ENCODE measurements around the gene C21orf91. TPM values are rescaled to one million over a fixed set of nuclear protein-coding genes. Genes with fewer than 3 reads are reported as not detected.

The C21orf91 gene
- total RNA-seq, 2 experiments from 2014 or later: 55.9 to 57.1 TPM

- POLR2A ChIA-PET: interaction anchor here (0.6 to 4.8 kb wide), 11 partner anchors 8 to 209 kb away, joined by 3 to 96 read pairs (median 12); no protein-coding TSS in a partner anchor
- CTCF ChIA-PET: interaction anchor here (1.0 to 2.8 kb wide), 3 partner anchors 36 to 131 kb away, joined by 3 to 16 read pairs (median 5); no protein-coding TSS in a partner anchor
- Mint-ChIP-seq H3K4me1 (peaks cover 38% of the 10 kb centered on the region), H3K36me3 (ENCODE audit: low read depth) (peaks cover 33% of the 10 kb centered on the region), H3K9me3 (peaks cover 8% of the 10 kb centered on the region), H3K4me3 (peak overlapping the region; percentile 88), H3K27ac (peak overlapping the region; percentile 99), H3K27me3 (no peaks in the 10 kb centered on the region)
- DNase-seq: no peak
These were observed 697 bp upstream of the C21orf91 start for GRCh38 chr21:17819877-17820229.

DNA sequence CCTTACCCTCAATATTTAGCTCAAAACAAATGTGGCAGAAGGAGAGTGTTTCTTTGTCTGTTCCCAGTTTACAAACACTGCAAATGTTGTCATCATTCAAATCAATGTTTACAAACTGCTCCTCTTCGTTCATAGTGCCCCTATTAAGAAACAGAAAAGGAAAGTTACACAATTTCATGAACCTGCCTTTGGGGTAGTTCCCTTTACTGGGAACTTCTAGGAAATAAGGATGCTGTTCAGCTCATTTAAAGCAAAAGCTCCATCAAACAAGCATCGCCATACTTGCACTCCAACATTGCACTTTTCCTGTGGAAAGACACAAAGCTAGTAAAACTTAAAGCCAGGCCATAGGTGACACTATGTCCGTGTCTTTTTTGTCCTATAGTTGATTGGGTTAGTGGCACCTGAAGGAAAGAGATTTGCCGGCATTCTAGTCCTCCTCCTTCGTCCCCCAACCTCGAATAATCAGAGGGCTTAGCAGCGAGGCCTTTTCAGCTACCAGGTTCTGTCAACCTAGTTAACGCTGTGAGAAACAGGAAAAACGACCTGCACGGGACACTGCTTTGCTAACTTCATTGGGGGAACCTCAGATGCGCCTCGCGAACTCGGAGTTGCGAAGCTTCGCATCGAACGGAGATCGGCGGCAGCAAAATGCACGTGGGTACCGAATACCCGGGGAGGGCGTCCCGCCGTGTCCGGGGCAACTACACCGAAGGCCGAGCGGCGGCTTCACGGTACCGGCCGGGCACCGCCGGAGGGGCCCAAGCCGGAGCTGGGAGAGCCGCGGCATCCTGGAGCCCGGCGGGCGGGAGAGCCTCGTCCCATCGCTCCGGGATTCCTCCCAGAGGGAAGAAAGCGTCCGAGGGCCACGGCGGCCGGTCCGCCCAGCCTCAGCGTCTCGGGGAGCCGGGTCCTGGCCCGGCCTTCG, 706 bp downstream of the C21orf91 start:
- H3K9me3 Mint-ChIP-seq: no peaks in the 10 kb centered on the region
- ChIA-PET POLR2A (interaction anchor here (0.6 to 4.8 kb wide), 18 partner anchors 8 to 208 kb away, joined by 3 to 96 read pairs (median 5); no protein-coding TSS in a partner anchor), CTCF (interaction anchor here (0.9 to 2.8 kb wide), 12 partner anchors 8 to 139 kb away, joined by 3 to 16 read pairs (median 4); no protein-coding TSS in a partner anchor)
- peaks cover 51% of the 10 kb centered on the region for H3K4me1 Mint-ChIP-seq
- peak overlapping the region; percentile 88 for H3K4me3 Mint-ChIP-seq
- peak overlapping the region; percentile 92 for H3K27ac Mint-ChIP-seq
- peaks cover 42% of the 10 kb centered on the region for H3K36me3 Mint-ChIP-seq (ENCODE audit: low read depth)
- no peaks in the 10 kb centered on the region for H3K27me3 Mint-ChIP-seq
- peak; percentile 52 for DNase-seq

DNA sequence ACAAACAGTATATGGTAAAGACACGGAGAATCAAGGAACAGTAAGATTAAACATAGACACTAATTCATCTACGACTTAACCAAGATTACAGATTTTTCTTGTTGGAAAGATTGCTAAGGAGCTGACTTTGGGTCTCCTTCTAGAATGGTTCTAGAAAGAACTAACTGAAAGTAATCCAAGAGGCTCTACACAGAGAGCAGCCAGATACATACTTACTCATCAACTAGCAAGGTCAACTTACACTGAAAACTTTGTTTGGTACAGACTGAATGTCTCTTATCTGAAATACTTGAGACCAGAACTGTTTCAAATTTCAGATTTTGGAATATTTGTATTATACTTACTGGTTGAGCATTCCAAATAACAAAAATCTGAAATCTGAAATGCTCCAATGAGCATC, 5.8 kb downstream of the C21orf91 start:
- Mint-ChIP-seq H3K4me3 (no peak overlapping the region), H3K9me3 (peaks cover 19% of the 10 kb centered on the region), H3K27ac (no peak overlapping the region), H3K36me3 (ENCODE audit: low read depth) (peaks cover 88% of the 10 kb centered on the region), H3K27me3 (no peaks in the 10 kb centered on the region), H3K4me1 (peaks cover 56% of the 10 kb centered on the region)
- DNase-seq: no peak
- CTCF ChIA-PET: interaction anchor here (1.0 kb wide), 1 partner anchor 9 kb away, joined by 3 read pairs; no protein-coding TSS in a partner anchor
- POLR2A ChIA-PET: interaction anchor here (1.1 to 1.9 kb wide), 5 partner anchors 9 to 201 kb away, joined by 4 to 7 read pairs (median 5); no protein-coding TSS in a partner anchor

DNA sequence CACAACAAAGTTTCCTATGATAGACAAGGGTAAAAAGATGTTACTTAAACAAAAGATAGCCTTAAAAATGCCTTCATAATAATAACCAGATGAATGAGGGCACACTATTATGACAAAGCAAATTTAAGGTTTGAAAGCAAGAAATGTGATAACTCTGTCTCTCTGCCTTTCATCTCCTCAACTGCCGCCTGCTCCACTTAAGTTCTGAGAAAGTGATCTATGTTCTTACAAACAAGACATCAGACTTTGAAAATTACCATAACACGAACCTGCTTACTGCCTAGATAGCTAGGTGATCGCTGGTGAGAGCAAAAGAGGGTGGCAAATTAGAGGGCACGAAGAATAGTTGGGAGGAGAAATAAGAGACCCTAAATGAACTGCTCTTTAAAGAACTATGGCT, 13.2 kb downstream of the C21orf91 start:
- POLR2A ChIA-PET: interaction anchor here (1.2 to 3.3 kb wide), 4 partner anchors 10 to 30 kb away, joined by 3 to 11 read pairs (median 8); no protein-coding TSS in a partner anchor
- no peak overlapping the region for H3K4me3 Mint-ChIP-seq
- DNase-seq: no peak
- peaks cover 35% of the 10 kb centered on the region for H3K4me1 Mint-ChIP-seq
- CTCF ChIA-PET: no interaction called here
- peaks cover 91% of the 10 kb centered on the region for H3K36me3 Mint-ChIP-seq (ENCODE audit: low read depth)
- H3K27me3 Mint-ChIP-seq: no peaks in the 10 kb centered on the region
- no peak overlapping the region for H3K27ac Mint-ChIP-seq
- H3K9me3 Mint-ChIP-seq: peaks cover 31% of the 10 kb centered on the region

- Mint-ChIP-seq H3K36me3 (ENCODE audit: low read depth) (peaks cover 78% of the 10 kb centered on the region), H3K27ac (no peak overlapping the region), H3K4me3 (no peak overlapping the region), H3K9me3 (peaks cover 14% of the 10 kb centered on the region), H3K27me3 (no peaks in the 10 kb centered on the region), H3K4me1 (peaks cover 39% of the 10 kb centered on the region)
- POLR2A ChIA-PET: interaction anchor here (1.6 to 3.0 kb wide), 3 partner anchors 8 to 15 kb away, joined by 5 to 17 read pairs (median 5); no protein-coding TSS in a partner anchor
- no peak for DNase-seq
- CTCF ChIA-PET: no interaction called here
These were observed 15.6 kb downstream of the C21orf91 start for GRCh38 chr21:17803536-17803935.

DNA sequence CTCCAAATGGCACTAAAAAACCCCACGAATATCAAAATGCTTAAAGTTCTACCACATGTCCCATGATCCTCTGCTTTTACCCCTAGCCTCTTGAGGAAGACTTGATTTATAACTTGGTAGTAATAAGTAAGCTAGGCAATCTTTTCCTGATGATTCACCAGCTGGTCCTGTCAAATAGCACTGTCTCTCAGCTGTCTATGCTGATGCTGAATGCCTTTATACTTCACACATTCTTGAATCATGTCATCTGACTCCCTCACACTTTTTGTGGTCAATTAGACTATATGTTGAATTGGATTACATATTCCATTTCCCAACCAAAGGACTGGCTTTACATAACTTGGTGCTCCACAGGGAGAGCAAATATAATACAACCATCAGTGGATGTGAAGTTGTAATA, 16.6 kb downstream of the C21orf91 start:
- CTCF ChIA-PET: interaction anchor here (0.6 kb wide), 1 partner anchor 204 kb away, joined by 3 read pairs; no protein-coding TSS in a partner anchor
- H3K27ac Mint-ChIP-seq: no peak overlapping the region
- POLR2A ChIA-PET: interaction anchor here (1.4 to 3.0 kb wide), 3 partner anchors 16 to 27 kb away, joined by 3 to 17 read pairs (median 5); no protein-coding TSS in a partner anchor
- no peak for DNase-seq
- peaks cover 40% of the 10 kb centered on the region for H3K4me1 Mint-ChIP-seq
- H3K27me3 Mint-ChIP-seq: no peaks in the 10 kb centered on the region
- peaks cover 5% of the 10 kb centered on the region for H3K9me3 Mint-ChIP-seq
- peaks cover 69% of the 10 kb centered on the region for H3K36me3 Mint-ChIP-seq (ENCODE audit: low read depth)
- H3K4me3 Mint-ChIP-seq: no peak overlapping the region

DNA sequence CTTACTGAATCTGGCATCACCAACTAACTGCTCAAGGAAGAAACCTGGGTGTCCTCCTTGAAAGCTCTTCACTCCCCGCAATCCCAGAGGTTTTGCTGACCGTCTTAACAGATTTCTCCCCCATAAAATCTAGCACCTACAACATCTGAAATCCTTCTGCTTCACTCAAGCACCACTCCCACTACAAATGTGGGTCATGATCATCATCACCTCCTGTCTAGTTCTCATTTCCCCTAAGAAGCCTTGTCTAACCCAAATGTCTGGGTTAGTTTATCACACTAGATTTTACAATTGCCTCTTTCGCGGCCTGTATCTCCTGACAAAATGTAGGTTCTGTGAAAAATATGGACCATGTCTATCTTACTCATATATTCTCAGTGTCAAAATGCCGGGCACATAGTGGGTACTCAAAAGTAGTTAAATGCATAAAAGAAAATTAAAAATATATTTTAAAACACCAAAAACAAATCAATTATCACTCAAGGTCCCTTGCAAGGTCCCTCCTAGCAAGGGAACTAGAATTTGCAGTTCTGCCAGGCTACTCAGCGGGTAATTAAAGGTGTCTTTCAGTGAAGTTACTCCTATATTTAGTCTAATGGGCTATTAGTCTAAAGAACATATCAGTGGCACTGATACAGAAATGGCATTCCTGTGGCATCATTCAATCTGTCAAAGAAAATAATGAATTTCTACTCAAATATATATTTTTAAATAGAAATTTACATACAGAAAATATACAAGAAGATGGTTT, 19.6 kb downstream of the C21orf91 start:
- Mint-ChIP-seq H3K4me3 (no peak overlapping the region), H3K9me3 (no peaks in the 10 kb centered on the region), H3K27me3 (no peaks in the 10 kb centered on the region), H3K4me1 (peaks cover 48% of the 10 kb centered on the region), H3K27ac (no peak overlapping the region), H3K36me3 (ENCODE audit: low read depth) (peaks cover 64% of the 10 kb centered on the region)
- CTCF ChIA-PET: no interaction called here
- no peak for DNase-seq
- POLR2A ChIA-PET: interaction anchor here (1.2 to 3.5 kb wide), 6 partner anchors 11 to 19 kb away, joined by 3 to 32 read pairs (median 4); partner anchors contain the start of gene C21orf91

DNA sequence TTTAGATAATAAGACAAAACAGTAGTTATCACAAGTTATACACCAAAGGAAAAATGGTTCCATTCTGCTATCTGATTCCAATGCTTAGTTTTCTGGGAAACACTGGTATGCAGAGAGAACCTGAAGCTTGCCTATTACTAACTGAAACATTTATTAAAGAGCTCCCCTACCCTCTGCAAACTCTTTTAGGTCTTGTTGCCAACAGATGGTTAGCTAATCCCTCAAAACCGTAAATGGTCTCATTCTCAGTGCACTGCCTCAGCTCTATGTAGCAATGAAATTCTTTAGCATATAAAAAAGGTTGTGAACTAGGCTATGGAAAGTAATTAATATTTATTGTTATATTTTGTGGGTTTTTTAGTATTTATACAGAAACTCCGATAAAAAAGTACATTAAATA, 20.4 kb downstream of the C21orf91 start:
- Mint-ChIP-seq H3K4me1 (peaks cover 47% of the 10 kb centered on the region), H3K4me3 (no peak overlapping the region), H3K27me3 (no peaks in the 10 kb centered on the region), H3K36me3 (ENCODE audit: low read depth) (peaks cover 61% of the 10 kb centered on the region), H3K9me3 (no peaks in the 10 kb centered on the region), H3K27ac (no peak overlapping the region)
- CTCF ChIA-PET: no interaction called here
- POLR2A ChIA-PET: interaction anchor here (1.3 to 3.5 kb wide), 6 partner anchors 12 to 20 kb away, joined by 3 to 32 read pairs (median 4); partner anchors contain the start of gene C21orf91
- DNase-seq: no peak

GRCh38 chr21:17797967-17798366, 21.2 kb downstream of the C21orf91 start:
- Mint-ChIP-seq H3K27ac (no peak overlapping the region), H3K4me1 (peaks cover 48% of the 10 kb centered on the region), H3K9me3 (no peaks in the 10 kb centered on the region), H3K36me3 (ENCODE audit: low read depth) (peaks cover 62% of the 10 kb centered on the region), H3K4me3 (no peak overlapping the region), H3K27me3 (no peaks in the 10 kb centered on the region)
- CTCF ChIA-PET: no interaction called here
- POLR2A ChIA-PET: interaction anchor here (1.3 to 3.5 kb wide), 3 partner anchors 14 to 21 kb away, joined by 5 to 32 read pairs (median 11); partner anchors contain the start of gene C21orf91
- no peak for DNase-seq

DNA sequence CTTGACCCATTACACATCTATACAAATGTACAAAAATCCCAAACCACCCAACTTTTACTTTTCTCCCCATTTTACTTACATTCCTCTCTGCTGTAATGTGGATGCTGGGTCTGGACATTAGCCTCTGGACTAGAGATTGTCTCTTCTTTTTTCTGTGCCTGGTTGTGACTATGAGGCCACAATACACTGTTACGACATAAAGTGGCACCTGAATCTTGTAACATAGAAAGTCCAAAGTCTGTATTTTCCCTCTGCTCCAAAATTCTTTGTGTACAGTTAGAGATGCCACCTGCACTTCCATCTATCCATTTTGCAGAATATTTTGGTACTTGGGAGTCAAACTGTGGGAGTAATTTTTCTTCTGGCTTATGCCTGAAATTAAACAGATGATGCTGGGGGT, 22.7 kb downstream of the C21orf91 start:
- CTCF ChIA-PET: interaction anchor here (1.2 kb wide), 1 partner anchor 22 kb away, joined by 3 read pairs; no protein-coding TSS in a partner anchor
- H3K4me1 Mint-ChIP-seq: peaks cover 53% of the 10 kb centered on the region

GRCh38 chr21:17796037-17796403, 23.1 kb downstream of the C21orf91 start:
- H3K4me3 Mint-ChIP-seq: peak overlapping the region; percentile 49
- DNase-seq: no peak

More for the DNA sequence above, 22.7 kb downstream of the C21orf91 start:
- Mint-ChIP-seq H3K27me3 (no peaks in the 10 kb centered on the region), H3K4me3 (no peak overlapping the region), H3K27ac (peak overlapping the region; percentile 66), H3K36me3 (ENCODE audit: low read depth) (peaks cover 57% of the 10 kb centered on the region), H3K9me3 (no peaks in the 10 kb centered on the region)
- no peak for DNase-seq
- POLR2A ChIA-PET: interaction anchor here (3.0 to 7.8 kb wide), 3 partner anchors 10 to 21 kb away, joined by 11 to 110 read pairs (median 94); partner anchors contain the start of gene C21orf91

More at GRCh38 chr21:17796037-17796403, 23.1 kb downstream of the C21orf91 start:
- no peaks in the 10 kb centered on the region for H3K27me3 Mint-ChIP-seq
- no peaks in the 10 kb centered on the region for H3K9me3 Mint-ChIP-seq
- ChIA-PET CTCF (interaction anchor here (1.2 kb wide), 1 partner anchor 22 kb away, joined by 3 read pairs; no protein-coding TSS in a partner anchor), POLR2A (interaction anchor here (0.8 to 7.8 kb wide), 6 partner anchors 8 to 184 kb away, joined by 5 to 110 read pairs (median 13); partner anchors contain the start of gene C21orf91)
- peaks cover 58% of the 10 kb centered on the region for H3K36me3 Mint-ChIP-seq (ENCODE audit: low read depth)
- H3K27ac Mint-ChIP-seq: peak overlapping the region; percentile 90
- H3K4me1 Mint-ChIP-seq: peaks cover 58% of the 10 kb centered on the region
